ENCODE data around the gene CALHM2. TPM values are rescaled to one million over a fixed set of nuclear protein-coding genes. Genes with fewer than 3 reads are reported as not detected.

The CALHM2 gene
- total and polyA plus RNA-seq, 2 donors (not counting 3 experiments of a cell fraction or from before 2014, with no cell fraction given) = 32.1 to 38.4 TPM

- intact Hi-C loops (cut with micrococcal nuclease) = no loop called here
- no peaks in the 10 kb centered on the region for H3K9me1 ChIP-seq (replicated peaks; ENCODE audit: control insufficient read depth, extremely low read depth, insufficient read depth, low read length)
- H3K79me2 ChIP-seq (ENCODE audit: control insufficient read depth, insufficient read depth, low read length) = peaks cover 7% of the 10 kb centered on the region
- no peak overlapping the region for H3K9ac ChIP-seq (replicated peaks; ENCODE audit: extremely low read depth, insufficient read depth, low read length)
- H3K27me3 ChIP-seq (ENCODE audit: control insufficient read depth in 2 of 2, insufficient read depth in 2 of 2, low read length in 2 of 2) = no peaks in the 10 kb centered on the region
- no peak overlapping the region for H3K27ac ChIP-seq (ENCODE audit: insufficient read depth, low read depth, low read length)
- ChIA-PET POLR2A (no interaction called here), CTCF (no interaction called here)
- FAIRE-seq (peak; percentile 91), DNase-seq (ENCODE audit: low read depth, low spot score) (peak; percentile 35)
- H3K4me3 ChIP-seq (replicated peaks in 1 of 3; ENCODE audit: insufficient read depth in 1 of 3, low read depth in 1 of 3, low read length in 3 of 3) = no peak overlapping the region
- peaks cover 65% of the 10 kb centered on the region for H3K4me1 ChIP-seq (ENCODE audit: control insufficient read depth, extremely low read depth, insufficient read depth, low read length)
- dilution Hi-C loops (cut with MboI; ENCODE audit: extremely low pct_ligation_motif_present, low sequenced_read_pairs) = no loop called here
- H3K4me2 ChIP-seq (ENCODE audit: insufficient read depth, low read length) = no peak overlapping the region
- no peaks in the 10 kb centered on the region for H4K20me1 ChIP-seq (replicated peaks; ENCODE audit: control insufficient read depth, extremely low read depth, insufficient read depth, low read length)
- H2AFZ ChIP-seq (ENCODE audit: low read depth, low read length) = no peak overlapping the region
- BruUV-seq (replicated peaks) = no TSS peak
- TF ChIP-seq FOS (IDR thresholded peaks at IDR 0.05; ENCODE audit: borderline replicate concordance, insufficient read depth, low read length) (peak; percentile 56), GATA2 (IDR thresholded peaks at IDR 0.05; ENCODE audit: insufficient read depth, insufficient read length, low read depth, low read length) (no peak)
- peaks cover 14 to 32% of the 10 kb centered on the region in 2 experiments for H3K36me3 ChIP-seq (ENCODE audit: control insufficient read depth in 2 of 2, extremely low read depth in 1 of 2, insufficient read depth in 2 of 2, low read length in 2 of 2)
- no peaks in the 10 kb centered on the region for H3K9me3 ChIP-seq (replicated peaks; ENCODE audit: control insufficient read depth, insufficient read depth, low read length)
Measured at GRCh38 chr10:103448746-103449145, 3.4 kb downstream of the CALHM2 start.

- CTCF ChIA-PET = no interaction called here
Measured at GRCh38 chr10:103447187-103447586, 5.0 kb downstream of the CALHM2 start.

More at GRCh38 chr10:103447187-103447586, 5.0 kb downstream of the CALHM2 start:
- no peaks in the 10 kb centered on the region for H3K9me3 ChIP-seq (replicated peaks; ENCODE audit: control insufficient read depth, insufficient read depth, low read length)
- peaks cover 60% of the 10 kb centered on the region for H3K4me1 ChIP-seq (ENCODE audit: control insufficient read depth, extremely low read depth, insufficient read depth, low read length)
- POLR2A ChIA-PET = no interaction called here
- no peak for DNase-seq (ENCODE audit: low read depth, low spot score)
- H2AFZ ChIP-seq (ENCODE audit: low read depth, low read length) = no peak overlapping the region
- intact Hi-C loops (cut with micrococcal nuclease) = loop anchor here (2.0 kb wide), 1 partner anchor 24 kb away; no protein-coding TSS in a partner anchor
- H3K79me2 ChIP-seq (ENCODE audit: control insufficient read depth, insufficient read depth, low read length) = peaks cover 7% of the 10 kb centered on the region
- H3K9me1 ChIP-seq (replicated peaks; ENCODE audit: control insufficient read depth, extremely low read depth, insufficient read depth, low read length) = no peaks in the 10 kb centered on the region
- BruUV-seq (replicated peaks) = no TSS peak
- H4K20me1 ChIP-seq (replicated peaks; ENCODE audit: control insufficient read depth, extremely low read depth, insufficient read depth, low read length) = no peaks in the 10 kb centered on the region
- H3K27me3 ChIP-seq (ENCODE audit: control insufficient read depth in 2 of 2, insufficient read depth in 2 of 2, low read length in 2 of 2) = no peaks in the 10 kb centered on the region
- FAIRE-seq = no peak
- H3K4me2 ChIP-seq (ENCODE audit: insufficient read depth, low read length) = no peak overlapping the region
- peaks cover 19 to 44% of the 10 kb centered on the region in 2 experiments for H3K36me3 ChIP-seq (ENCODE audit: control insufficient read depth in 2 of 2, extremely low read depth in 1 of 2, insufficient read depth in 2 of 2, low read length in 2 of 2)
- dilution Hi-C loops (cut with MboI; ENCODE audit: extremely low pct_ligation_motif_present, low sequenced_read_pairs) = no loop called here
- H3K9ac ChIP-seq (replicated peaks; ENCODE audit: extremely low read depth, insufficient read depth, low read length) = no peak overlapping the region
- no peak overlapping the region for H3K27ac ChIP-seq (ENCODE audit: insufficient read depth, low read depth, low read length)
- TF ChIP-seq EZH2 (IDR thresholded peaks at IDR 0.05; ENCODE audit: borderline replicate concordance, low read depth, low read length, severe bottlenecking) (no peak), POLR2AphosphoS5 (IDR thresholded peaks at IDR 0.05; ENCODE audit: insufficient read depth, low read depth, low read length) (no peak), MYC (IDR thresholded peaks at IDR 0.05; ENCODE audit: low read depth, low read length) (no peak), FOS (IDR thresholded peaks at IDR 0.05; ENCODE audit: borderline replicate concordance, insufficient read depth, low read length) (no peak), GATA2 (IDR thresholded peaks at IDR 0.05; ENCODE audit: insufficient read depth, insufficient read length, low read depth, low read length) (no peak), POLR2A (IDR thresholded peaks at IDR 0.05; ENCODE audit: low read depth, low read length) (no peak), JUN (IDR thresholded peaks at IDR 0.05; ENCODE audit: borderline replicate concordance, insufficient read depth, insufficient read length, low read depth) (no peak)
- TF ChIP-seq, protein P1, sequence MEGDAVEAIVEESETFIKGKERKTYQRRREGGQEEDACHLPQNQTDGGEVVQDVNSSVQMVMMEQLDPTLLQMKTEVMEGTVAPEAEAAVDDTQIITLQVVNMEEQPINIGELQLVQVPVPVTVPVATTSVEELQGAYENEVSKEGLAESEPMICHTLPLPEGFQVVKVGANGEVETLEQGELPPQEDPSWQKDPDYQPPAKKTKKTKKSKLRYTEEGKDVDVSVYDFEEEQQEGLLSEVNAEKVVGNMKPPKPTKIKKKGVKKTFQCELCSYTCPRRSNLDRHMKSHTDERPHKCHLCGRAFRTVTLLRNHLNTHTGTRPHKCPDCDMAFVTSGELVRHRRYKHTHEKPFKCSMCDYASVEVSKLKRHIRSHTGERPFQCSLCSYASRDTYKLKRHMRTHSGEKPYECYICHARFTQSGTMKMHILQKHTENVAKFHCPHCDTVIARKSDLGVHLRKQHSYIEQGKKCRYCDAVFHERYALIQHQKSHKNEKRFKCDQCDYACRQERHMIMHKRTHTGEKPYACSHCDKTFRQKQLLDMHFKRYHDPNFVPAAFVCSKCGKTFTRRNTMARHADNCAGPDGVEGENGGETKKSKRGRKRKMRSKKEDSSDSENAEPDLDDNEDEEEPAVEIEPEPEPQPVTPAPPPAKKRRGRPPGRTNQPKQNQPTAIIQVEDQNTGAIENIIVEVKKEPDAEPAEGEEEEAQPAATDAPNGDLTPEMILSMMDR (IDR thresholded peaks at IDR 0.05; ENCODE audit: extremely low read depth in 1 of 2, insufficient read depth in 1 of 2, low read depth in 1 of 2, low read length in 2 of 2) = no peak
- TF ChIP-seq, protein P2, sequence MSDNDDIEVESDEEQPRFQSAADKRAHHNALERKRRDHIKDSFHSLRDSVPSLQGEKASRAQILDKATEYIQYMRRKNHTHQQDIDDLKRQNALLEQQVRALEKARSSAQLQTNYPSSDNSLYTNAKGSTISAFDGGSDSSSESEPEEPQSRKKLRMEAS (IDR thresholded peaks at IDR 0.05; ENCODE audit: insufficient read depth, insufficient read length) = no peak
- no peak overlapping the region for H3K4me3 ChIP-seq (replicated peaks in 1 of 3; ENCODE audit: insufficient read depth in 1 of 3, low read depth in 1 of 3, low read length in 3 of 3)

Measured in endothelial cell of umbilical vein (primary cell).